SK-N-SH treated with all-trans-retinoic acid at 6 μM for 48 hours (cell line): ENCODE data around the gene VPS54.

Source experiments
- ATAC-seq: fragments of 200-7000 bp; cut with Tn5 transposase; 3 replicates; pipeline ENCODE4 v1.9.1; 2020; ENCODE audit warnings: mild to moderate bottlenecking, moderate library complexity
- ARNTL ChIP-seq: fragments of 450-650 bp; formaldehyde crosslinking; IDR thresholded peaks from 2 replicates; pipeline ENCODE4 v1.5.0; 2020; ENCODE audit warnings: low read depth, mild to moderate bottlenecking, moderate library complexity, borderline replicate concordance
- BACH2 ChIP-seq: fragments of 250-450 bp; sonication (Bioruptor Pico); IDR thresholded peaks from 2 replicates; pipeline ENCODE4 v1.9.0; 2021; ENCODE audit warnings: mild to moderate bottlenecking, borderline replicate concordance
- CREB5 ChIP-seq: fragments of 250-450 bp; sonication (Bioruptor Pico); IDR thresholded peaks from 2 replicates; pipeline ENCODE4 v1.5.1; 2020; ENCODE audit warnings: low read depth, mild to moderate bottlenecking, moderate library complexity
- CSDC2 ChIP-seq: fragments of 250-450 bp; sonication (Bioruptor Pico); IDR thresholded peaks from 2 replicates; pipeline ENCODE4 v1.5.0; 2020; ENCODE audit warnings: mild to moderate bottlenecking, moderate library complexity
- ESRRG ChIP-seq: fragments of 250-450 bp; sonication (Bioruptor Pico); IDR thresholded peaks from 2 replicates; pipeline ENCODE4 v1.6.1; 2021; ENCODE audit warnings: mild to moderate bottlenecking
- GLIS3 ChIP-seq: fragments of 250-450 bp; sonication (Bioruptor Pico); IDR thresholded peaks from 2 replicates; pipeline ENCODE4 v1.5.0; 2020; ENCODE audit warnings: mild to moderate bottlenecking, moderate library complexity
- OSR1 ChIP-seq: fragments of 250-450 bp; sonication (Bioruptor Pico); IDR thresholded peaks from 2 replicates; pipeline ENCODE4 v1.8.0; 2022; ENCODE audit warnings: moderate library complexity, mild to moderate bottlenecking, inconsistent platforms
- PATZ1 ChIP-seq: fragments of 250-450 bp; sonication (Bioruptor Pico); IDR thresholded peaks from 2 replicates; pipeline ENCODE4 v1.8.0; 2020; ENCODE audit warnings: mild to moderate bottlenecking, moderate library complexity, borderline replicate concordance
- RARB ChIP-seq: fragments of 250-450 bp; sonication (Bioruptor Pico); IDR thresholded peaks from 2 replicates; pipeline ENCODE4 v1.8.0; 2021; ENCODE audit warnings: mild to moderate bottlenecking, moderate library complexity
- SNAI2 ChIP-seq: fragments of 250-450 bp; sonication (Bioruptor Pico); IDR thresholded peaks from 2 replicates; pipeline ENCODE4 v1.5.0; 2020; ENCODE audit warnings: mild to moderate bottlenecking, moderate library complexity
- TCF4 ChIP-seq: fragments of 250-450 bp; sonication (Bioruptor Pico); IDR thresholded peaks from 2 replicates; pipeline ENCODE4 v1.8.0; 2021; ENCODE audit warnings: mild to moderate bottlenecking, moderate library complexity, borderline replicate concordance
- TSHZ2 ChIP-seq: fragments of 250-450 bp; sonication (Bioruptor Pico); IDR thresholded peaks from 2 replicates; pipeline ENCODE4 v1.5.0; 2020; ENCODE audit warnings: mild to moderate bottlenecking, moderate library complexity
- ZC3H10 ChIP-seq: fragments of 250-450 bp; sonication (Bioruptor Pico); IDR thresholded peaks from 2 replicates; pipeline ENCODE4 v1.5.1; 2021; ENCODE audit warnings: mild to moderate bottlenecking, moderate library complexity
- ZFP3 ChIP-seq: fragments of 250-450 bp; sonication (Bioruptor Pico); IDR thresholded peaks from 2 replicates; pipeline ENCODE4 v1.5.0; 2020; ENCODE audit warnings: mild to moderate bottlenecking, moderate library complexity
- ZFP30 ChIP-seq: fragments of 450-650 bp; formaldehyde crosslinking; IDR thresholded peaks from 2 replicates; pipeline ENCODE4 v1.5.0; 2022; ENCODE audit warnings: mild to moderate bottlenecking, moderate library complexity
- ZNF565 ChIP-seq: fragments of 450-650 bp; formaldehyde crosslinking; conservative IDR thresholded peaks from 2 replicates; pipeline ENCODE4 v1.5.0; 2020; ENCODE audit warnings: low read depth, mild to moderate bottlenecking, moderate library complexity
- ZNF70 ChIP-seq: fragments of 450-650 bp; formaldehyde crosslinking; IDR thresholded peaks from 2 replicates; pipeline ENCODE4 v1.5.0; 2020; ENCODE audit warnings: mild to moderate bottlenecking, moderate library complexity
- ZNF8 ChIP-seq: fragments of 450-650 bp; formaldehyde crosslinking; IDR thresholded peaks from 2 replicates; pipeline ENCODE4 v1.5.0; 2020; ENCODE audit warnings: mild to moderate bottlenecking, moderate library complexity

Gene VPS54

GRCh38 chr2:64049633-64050220 is 30.5 kb upstream of the VPS54 start:
- no peak for TF ChIP-seq ZNF8 (CRISPR knock-in tag)
- TF ChIP-seq ZFP3 (CRISPR knock-in tag): 0 out of 2 replicates have a peak, but pooled peaks have one; percentile 21
- peak; percentile 99 for ATAC-seq

- ATAC-seq: no peak
- no peak for TF ChIP-seq SNAI2
- TF ChIP-seq TCF4 (CRISPR knock-in tag): no peak
- no peak for TF ChIP-seq ZFP30 (CRISPR knock-in tag)
- TF ChIP-seq GLIS3 (CRISPR knock-in tag): no peak
- TF ChIP-seq ZNF70 (CRISPR knock-in tag): no peak
- no peak for TF ChIP-seq OSR1
- TF ChIP-seq ARNTL (CRISPR knock-in tag): no peak
- TF ChIP-seq, all 23 proteins: peak for 0
Measured at GRCh38 chr2:64045938-64046337, 26.7 kb upstream of the VPS54 start.

GRCh38 chr2:64040161-64040560 is 20.9 kb upstream of the VPS54 start:
- ATAC-seq: no peak
- TF ChIP-seq ESRRG: no peak
- no peak for TF ChIP-seq ZNF565 (CRISPR knock-in tag)
- no peak for TF ChIP-seq CSDC2
- TF ChIP-seq ZNF8 (CRISPR knock-in tag): no peak
- TF ChIP-seq ZNF70 (CRISPR knock-in tag): no peak
- TF ChIP-seq ZFP30 (CRISPR knock-in tag): no peak
- no peak for TF ChIP-seq CREB5 (CRISPR knock-in tag)
- no peak for TF ChIP-seq TSHZ2 (CRISPR knock-in tag)
- TF ChIP-seq GLIS3 (CRISPR knock-in tag): no peak
- no peak for TF ChIP-seq SNAI2
- no peak for TF ChIP-seq RARB (CRISPR knock-in tag)
- no peak for TF ChIP-seq ZC3H10
- no peak for TF ChIP-seq ARNTL (CRISPR knock-in tag)
- TF ChIP-seq PATZ1 (CRISPR knock-in tag): no peak
- TF ChIP-seq ZFP3 (CRISPR knock-in tag): no peak
- TF ChIP-seq, all 23 proteins: peak for 0

GRCh38 chr2:64036034-64036705 is 16.9 kb upstream of the VPS54 start:
- TF ChIP-seq TSHZ2 (CRISPR knock-in tag) (no peak), ZNF70 (CRISPR knock-in tag) (no peak), PATZ1 (CRISPR knock-in tag) (no peak), ZFP30 (CRISPR knock-in tag) (no peak), CSDC2 (no peak), ZFP3 (CRISPR knock-in tag) (no peak), SNAI2 (no peak), ZC3H10 (no peak), BACH2 (CRISPR knock-in tag) (no peak), GLIS3 (CRISPR knock-in tag) (no peak)
- ATAC-seq: peak; percentile 92
